CD4-positive, alpha-beta memory T cell (primary cell): Measurements from ENCODE around the gene C17orf78. TPM values are rescaled to one million over a fixed set of nuclear protein-coding genes. Genes with fewer than 3 reads are reported as not detected.
"Not testable (repeated sequence)": the region's sequence is repeated elsewhere in the genome, so short reads cannot be mapped to it uniquely, and the experiment has no call there.

Source experiments
- CTCF ChIA-PET: fragments of 350-600 bp; sonication (Branson Sonifier 250); formaldehyde crosslinking; loops from one replicate; lab custom pipeline; 2021; ENCODE audit warnings: inconsistent platforms; ENCODE audit not compliant: partially characterized antibody; lab: Charles Lee
- POLR2A ChIA-PET: fragments of 350-600 bp; sonication (Branson Sonifier 250); formaldehyde crosslinking; loops from one replicate; lab custom pipeline; 2021; ENCODE audit not compliant: partially characterized antibody; lab: Charles Lee
- DNase-seq, 5 donors: peaks; one replicate each; pipeline versions ENCODE4 v3.0.0 to v3.0.0-alpha.2; 2020 to 2022; ENCODE audit warnings: mixed read lengths in 1 of 5
- H3K27ac ChIP-seq: one replicate; pipeline ENCODE4 v1.7.0; 2013; ENCODE audit warnings: low read depth, low read length
- H3K27me3 ChIP-seq: 2 replicates; pipeline ENCODE4 v1.7.0; 2013; ENCODE audit warnings: mild to moderate bottlenecking, low read length, moderate library complexity; ENCODE audit not compliant: insufficient read depth
- H3K36me3 ChIP-seq: 2 replicates; pipeline ENCODE4 v1.7.0; 2013; ENCODE audit warnings: mild to moderate bottlenecking, low read length, moderate library complexity; ENCODE audit not compliant: insufficient read depth
- H3K4me1 ChIP-seq: 2 replicates; pipeline ENCODE4 v1.7.0; 2013; ENCODE audit warnings: mild to moderate bottlenecking, low read length, moderate library complexity; ENCODE audit not compliant: insufficient read depth
- H3K4me3 ChIP-seq, 2 donors: one replicate each; pipeline ENCODE4 v1.7.0; 2013; ENCODE audit warnings: low read length in 2 of 2, mild to moderate bottlenecking in 1 of 2
- H3K9me3 ChIP-seq, 2 donors: one replicate each; pipeline ENCODE4 v1.7.0; 2013; ENCODE audit warnings: low read length in 2 of 2, control low read depth in 1 of 2; ENCODE audit not compliant: control insufficient read depth in 1 of 2
- H3K27ac Mint-ChIP-seq, 7 donors: one replicate each; pipeline ENCODE4 v1.8.0; 2020 to 2021; ENCODE audit warnings: mixed read lengths in 7 of 7, mild to moderate bottlenecking in 6 of 7, inconsistent platforms in 3 of 7, moderate library complexity in 3 of 7
- H3K27me3 Mint-ChIP-seq, 2 donors: one replicate each; pipeline ENCODE4 v1.8.0; 2020 to 2021; ENCODE audit warnings: mixed read lengths in 2 of 2
- H3K36me3 Mint-ChIP-seq, 2 donors: one replicate each; pipeline ENCODE4 v1.8.0; 2020 to 2021; ENCODE audit warnings: mixed read lengths in 2 of 2, inconsistent platforms in 1 of 2, mild to moderate bottlenecking in 1 of 2
- H3K4me1 Mint-ChIP-seq, 4 donors: one replicate each; pipeline ENCODE4 v1.8.0; 2020 to 2021; ENCODE audit warnings: mixed read lengths in 4 of 4, mild to moderate bottlenecking in 1 of 4
- H3K4me3 Mint-ChIP-seq, 8 donors: one replicate each; pipeline ENCODE4 v1.8.0; 2020 to 2021; ENCODE audit warnings: mixed read lengths in 8 of 8, mild to moderate bottlenecking in 7 of 8, moderate library complexity in 6 of 8, inconsistent platforms in 3 of 8
- H3K9me3 Mint-ChIP-seq, 8 donors: one replicate each; pipeline ENCODE4 v1.8.0; 2020 to 2021; ENCODE audit warnings: mixed read lengths in 8 of 8, mild to moderate bottlenecking in 5 of 8, inconsistent platforms in 3 of 8, moderate library complexity in 1 of 8
- intact Hi-C: fragments of 100-400 bp; cut with micrococcal nuclease; formaldehyde crosslinking; loops from one replicate; pipeline ENCODE4 v1.15.1; 2023
- polyA plus RNA-seq, 2 donors: library from polyadenylated mRNA; unstranded; fragments of 300-500 nt; fragmentation: Illumina TruSeq; gene quantifications; one replicate each; pipeline ENCODE4 v1.2.3, GENCODE V29; 2021
- total RNA-seq, 2 experiments: library from RNA; stranded (reverse); gene quantifications; one replicate each; pipeline ENCODE4 v1.2.3, GENCODE V29; 2021

C17orf78 gene
- total and polyA plus RNA-seq, 4 experiments from 2014 or later: not detected

DNA sequence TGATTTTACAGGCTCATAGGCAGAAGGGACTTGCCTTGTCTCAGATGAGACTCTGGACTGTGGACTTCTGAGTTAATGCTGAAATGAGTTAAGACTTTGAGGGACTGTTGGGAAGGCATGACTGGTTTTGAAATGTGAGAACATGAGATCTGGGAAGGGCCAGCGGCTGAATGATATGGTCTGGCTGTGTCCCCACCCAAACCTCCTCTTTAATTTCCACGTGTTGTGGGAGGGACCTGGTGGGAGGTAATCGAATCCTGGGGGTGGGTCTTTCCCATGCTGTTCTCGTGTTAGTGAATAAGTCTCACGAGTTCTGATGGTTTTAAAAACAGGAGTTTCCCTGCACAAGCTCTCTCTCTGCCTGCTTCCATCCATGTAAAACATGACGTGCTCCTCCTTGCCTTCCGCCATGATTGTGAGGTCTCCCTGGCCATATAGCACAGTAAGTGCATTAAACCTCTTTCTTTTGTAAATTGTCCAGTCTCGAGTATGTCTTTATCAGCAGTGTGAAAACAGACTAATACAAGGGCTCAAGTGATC lies 28.9 kb upstream of the C17orf78 start:
- H3K4me3 Mint-ChIP-seq, H3K4me3 ChIP-seq, H3K27ac Mint-ChIP-seq, DNase-seq, H3K27ac ChIP-seq, intact Hi-C loops, H3K36me3 ChIP-seq, H3K27me3 Mint-ChIP-seq, H3K9me3 Mint-ChIP-seq, H3K4me1 Mint-ChIP-seq, H3K4me1 ChIP-seq, H3K9me3 ChIP-seq, POLR2A ChIA-PET, H3K27me3 ChIP-seq: not testable (repeated sequence)
- CTCF ChIA-PET: interaction anchor here (0.7 to 1.2 kb wide), 2 partner anchors 20 kb away, joined by 3 to 4 read pairs; no protein-coding TSS in a partner anchor
- H3K36me3 Mint-ChIP-seq: peaks cover 5 to 11% of the 10 kb centered on the region in 2 donors

DNA sequence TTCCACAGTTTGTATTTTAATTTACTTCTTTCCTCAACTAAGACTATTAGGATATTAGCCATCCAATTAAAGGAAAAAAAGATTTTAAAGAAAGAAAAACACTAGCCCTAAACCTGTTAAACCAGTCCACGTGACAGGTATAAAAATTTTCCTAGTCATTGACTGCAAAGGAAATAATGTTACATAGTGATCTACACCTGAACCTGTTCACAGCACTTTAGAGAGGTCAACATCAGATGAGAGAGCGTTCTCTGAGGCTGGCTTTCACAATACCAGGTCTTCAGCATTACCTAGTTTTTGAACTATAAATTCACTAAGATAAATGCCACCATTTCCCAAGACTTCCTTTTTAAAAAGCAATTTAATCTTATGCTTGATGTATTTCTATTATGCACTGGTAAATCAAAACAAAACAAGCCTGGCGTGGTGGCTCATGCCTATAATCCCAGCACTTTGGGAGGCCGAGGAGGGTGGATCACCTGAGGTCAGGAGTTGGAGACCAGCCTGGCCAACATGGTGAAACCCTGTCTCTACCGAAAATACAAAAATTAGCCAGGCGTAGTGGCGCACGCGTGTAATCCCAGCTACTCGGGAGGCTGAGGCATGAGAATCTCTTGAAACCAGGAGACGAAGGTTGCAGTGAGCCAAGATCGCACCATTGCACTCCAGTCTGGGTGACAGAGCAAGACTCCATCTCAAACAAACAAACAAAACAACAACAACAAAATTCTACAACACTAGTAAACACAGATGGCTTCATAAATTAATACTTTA lies 18.8 kb upstream of the C17orf78 start:
- H3K27me3 ChIP-seq, DNase-seq, H3K4me3 ChIP-seq, H3K27ac ChIP-seq, POLR2A ChIA-PET, H3K36me3 Mint-ChIP-seq, H3K27me3 Mint-ChIP-seq, H3K36me3 ChIP-seq, CTCF ChIA-PET, H3K9me3 ChIP-seq, H3K9me3 Mint-ChIP-seq: not testable (repeated sequence)
- Mint-ChIP-seq H3K4me1 (peaks cover 13 to 22% (median 17%) of the 10 kb centered on the region in 4 donors), H3K27ac (peak overlapping the region in 2 of 7 donors; percentile 12 to 57), H3K4me3 (peak overlapping the region in 5 of 8 donors; percentile 41 to 92 (median 91))
- peaks cover 17% of the 10 kb centered on the region for H3K4me1 ChIP-seq
- intact Hi-C loops: loop anchor here (10.0 kb wide), 1 partner anchor 248 kb away; the partner anchor contains the start of gene SYNRG

- Mint-ChIP-seq H3K9me3 (no peaks in the 10 kb centered on the region), H3K27me3 (no peaks in the 10 kb centered on the region), H3K27ac (peak overlapping the region; percentile 57 to 94 (median 92)), H3K4me3 (peak overlapping the region; percentile 87 to 93 (median 92)), H3K36me3 (peaks cover 0 to 3% of the 10 kb centered on the region in 2 donors), H3K4me1 (peaks cover 13 to 22% (median 17%) of the 10 kb centered on the region in 4 donors)
- POLR2A ChIA-PET: interaction anchor here (0.6 to 1.6 kb wide), 4 partner anchors 15 to 410 kb away, joined by 3 to 6 read pairs (median 4); partner anchors contain the start of genes AATF, ACACA and TADA2A
- Histone ChIP-seq H3K27ac (peak overlapping the region; percentile 53), H3K4me1 (peaks cover 17% of the 10 kb centered on the region), H3K4me3 (peak overlapping the region; percentile 84 to 94), H3K27me3 (no peaks in the 10 kb centered on the region), H3K36me3 (no peaks in the 10 kb centered on the region), H3K9me3 (no peaks in the 10 kb centered on the region)
- CTCF ChIA-PET: interaction anchor here (1.2 kb wide), 1 partner anchor 755 kb away, joined by 3 read pairs; no protein-coding TSS in a partner anchor
- intact Hi-C loops: loop anchor here (2.0 to 10.0 kb wide), 2 partner anchors 133 to 247 kb away; partner anchors contain the start of gene SYNRG
- DNase-seq: peak in 4 of 5 donors; percentile 1 to 50 (median 18)
Measured at GRCh38 chr17:37358098-37358829, 17.5 kb upstream of the C17orf78 start.

- intact Hi-C loops: loop anchor here (2.0 to 10.0 kb wide), 2 partner anchors 132 to 246 kb away; partner anchors contain the start of gene SYNRG
- Mint-ChIP-seq H3K9me3 (no peaks in the 10 kb centered on the region), H3K4me1 (peaks cover 13 to 22% (median 17%) of the 10 kb centered on the region in 4 donors), H3K36me3 (peaks cover 0 to 3% of the 10 kb centered on the region in 2 donors), H3K27ac (peak overlapping the region in 6 of 7 donors; percentile 57 to 94 (median 93)), H3K27me3 (no peaks in the 10 kb centered on the region), H3K4me3 (peak overlapping the region; percentile 87 to 93 (median 92))
- Histone ChIP-seq H3K4me1 (peaks cover 17% of the 10 kb centered on the region), H3K4me3 (peak overlapping the region; percentile 84 to 94), H3K27me3 (no peaks in the 10 kb centered on the region), H3K27ac (peak overlapping the region; percentile 53), H3K36me3 (no peaks in the 10 kb centered on the region), H3K9me3 (no peaks in the 10 kb centered on the region)
- peak; percentile 86 to 94 (median 89) for DNase-seq
- ChIA-PET POLR2A (interaction anchor here (0.6 to 1.6 kb wide), 6 partner anchors 9 to 410 kb away, joined by 3 to 6 read pairs (median 4); partner anchors contain the start of genes AATF, ACACA and TADA2A), CTCF (interaction anchor here (0.6 to 1.2 kb wide), 2 partner anchors 756 to 1319 kb away, joined by 3 read pairs; no protein-coding TSS in a partner anchor)
Measured at GRCh38 chr17:37358830-37359681, 16.7 kb upstream of the C17orf78 start.

- H3K36me3 ChIP-seq: no peaks in the 10 kb centered on the region
- ChIA-PET POLR2A (interaction anchor here (0.9 to 1.6 kb wide), 4 partner anchors 8 to 48 kb away, joined by 3 to 6 read pairs (median 4); partner anchors contain the start of genes ACACA and TADA2A), CTCF (interaction anchor here (0.6 kb wide), 1 partner anchor 1318 kb away, joined by 3 read pairs; no protein-coding TSS in a partner anchor)
- no peaks in the 10 kb centered on the region for H3K9me3 Mint-ChIP-seq
- DNase-seq: no peak
- peaks cover 0 to 3% of the 10 kb centered on the region in 2 donors for H3K36me3 Mint-ChIP-seq
- intact Hi-C loops: loop anchor here (2.0 to 10.0 kb wide), 2 partner anchors 131 to 245 kb away; partner anchors contain the start of gene SYNRG
- H3K27ac ChIP-seq: peak overlapping the region; percentile 53
- H3K27me3 Mint-ChIP-seq: no peaks in the 10 kb centered on the region
- peak overlapping the region; percentile 24 to 92 (median 75) for H3K27ac Mint-ChIP-seq
- peaks cover 17% of the 10 kb centered on the region for H3K4me1 ChIP-seq
- H3K4me1 Mint-ChIP-seq: peaks cover 13 to 22% (median 17%) of the 10 kb centered on the region in 4 donors
- H3K9me3 ChIP-seq: no peaks in the 10 kb centered on the region
- no peaks in the 10 kb centered on the region for H3K27me3 ChIP-seq
- H3K4me3 Mint-ChIP-seq: peak overlapping the region; percentile 76 to 86 (median 82)
- peak overlapping the region in 1 of 2 donors; percentile 94 for H3K4me3 ChIP-seq
Measured at GRCh38 chr17:37359682-37360188, 16.1 kb upstream of the C17orf78 start.

DNA sequence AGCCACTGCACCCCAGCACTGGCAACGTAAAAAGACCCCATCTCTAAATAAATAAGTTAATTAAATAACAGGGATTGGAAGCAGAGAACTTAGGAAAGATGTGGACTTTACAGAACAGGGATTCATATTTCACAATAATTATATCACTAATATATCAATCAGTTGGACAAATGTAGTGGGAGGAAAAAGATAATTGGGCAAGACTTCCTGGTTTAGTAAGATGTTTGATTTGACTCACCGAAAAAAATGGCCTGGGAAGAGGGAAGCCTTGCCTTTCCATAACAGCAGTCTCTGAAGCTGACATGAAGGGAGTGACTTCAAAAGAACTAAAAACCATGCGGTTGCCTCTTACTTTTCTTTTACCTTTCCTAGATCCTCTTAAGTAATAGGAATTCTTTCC lies 15.2 kb upstream of the C17orf78 start:
- intact Hi-C loops: no loop called here
- no peaks in the 10 kb centered on the region for H3K36me3 ChIP-seq
- Mint-ChIP-seq H3K27ac (peak overlapping the region in 1 of 7 donors; percentile 80), H3K36me3 (peaks cover 0 to 3% of the 10 kb centered on the region in 2 donors), H3K27me3 (no peaks in the 10 kb centered on the region), H3K9me3 (no peaks in the 10 kb centered on the region), H3K4me1 (peaks cover 13 to 22% (median 17%) of the 10 kb centered on the region in 4 donors), H3K4me3 (peak overlapping the region in 3 of 8 donors; percentile 4 to 17 (median 17))
- CTCF ChIA-PET: interaction anchor here (1.1 to 2.9 kb wide), 2 partner anchors 13 to 758 kb away, joined by 3 to 18 read pairs; no protein-coding TSS in a partner anchor
- POLR2A ChIA-PET: no interaction called here
- H3K9me3 ChIP-seq: no peaks in the 10 kb centered on the region
- DNase-seq: no peak
- H3K4me1 ChIP-seq: peaks cover 17% of the 10 kb centered on the region
- H3K4me3 ChIP-seq: no peak overlapping the region
- H3K27ac ChIP-seq: no peak overlapping the region
- no peaks in the 10 kb centered on the region for H3K27me3 ChIP-seq
